Panc1 (cell line): ENCODE results near the gene PRKCZ.

ENCODE experiments used
- POLR2AphosphoS5 ChIP-seq: IDR thresholded peaks from 2 replicates; pipeline ENCODE4 v1.6.1; 2012; ENCODE audit warnings: mild to moderate bottlenecking, low read depth, low read length, moderate library complexity
- REST ChIP-seq, 2 experiments: IDR thresholded peaks; 2 replicates each; pipeline ENCODE4 v1.6.1; 2011 to 2012; ENCODE audit warnings: low read depth in 2 of 2, control low read depth in 1 of 2, low read length in 1 of 2, mild to moderate bottlenecking in 1 of 2, moderate library complexity in 1 of 2; ENCODE audit not compliant: insufficient read depth in 1 of 2
- SIN3A ChIP-seq: IDR thresholded peaks from 2 replicates; pipeline ENCODE4 v1.6.1; 2012; ENCODE audit warnings: low read depth, mild to moderate bottlenecking, low read length, moderate library complexity, borderline replicate concordance; ENCODE audit not compliant: insufficient read depth
- TF ChIP-seq, protein P1 (sequence below): fragments of 450-650 bp; IDR thresholded peaks from 2 replicates; pipeline ENCODE4 v1.5.1; 2017; ENCODE audit warnings: mild to moderate bottlenecking

DNA sequence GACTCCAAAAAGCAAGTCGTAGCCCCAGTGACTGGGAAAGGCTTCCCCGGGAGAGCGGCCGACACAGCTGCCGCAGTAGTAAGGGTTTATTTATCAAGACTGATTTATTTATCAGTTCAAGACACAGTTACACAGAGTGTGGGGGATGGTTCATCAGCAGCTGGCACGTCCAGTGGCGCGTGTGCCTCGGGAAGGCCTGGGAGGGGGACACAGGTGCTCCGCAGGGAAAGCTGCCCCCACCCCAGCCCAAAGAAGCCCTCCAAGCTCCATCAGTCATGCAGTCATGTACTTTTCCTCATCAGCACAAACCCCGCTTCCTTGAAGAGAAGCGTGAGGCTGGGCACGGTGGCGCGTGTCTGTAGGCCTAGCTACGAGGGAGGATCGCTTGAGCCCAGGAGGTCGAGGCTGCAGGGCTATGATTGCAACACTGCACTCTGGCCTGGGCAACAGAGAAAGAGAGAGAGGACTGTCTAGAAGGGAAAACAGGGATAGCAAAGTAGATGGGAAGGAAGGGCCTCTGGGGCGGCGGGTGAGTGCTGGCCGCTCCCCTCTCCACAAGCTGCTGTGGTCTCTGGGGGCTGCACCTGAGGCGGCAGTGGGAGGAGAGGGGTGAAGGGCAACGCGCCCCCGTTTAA lies 53.2 kb downstream of the PRKCZ start:
- TF ChIP-seq REST (IDR thresholded peaks at IDR 0.05; ENCODE audit: insufficient read depth in 1 of 2, low read depth in 2 of 2, low read length in 1 of 2): no peak
- TF ChIP-seq, protein P1, sequence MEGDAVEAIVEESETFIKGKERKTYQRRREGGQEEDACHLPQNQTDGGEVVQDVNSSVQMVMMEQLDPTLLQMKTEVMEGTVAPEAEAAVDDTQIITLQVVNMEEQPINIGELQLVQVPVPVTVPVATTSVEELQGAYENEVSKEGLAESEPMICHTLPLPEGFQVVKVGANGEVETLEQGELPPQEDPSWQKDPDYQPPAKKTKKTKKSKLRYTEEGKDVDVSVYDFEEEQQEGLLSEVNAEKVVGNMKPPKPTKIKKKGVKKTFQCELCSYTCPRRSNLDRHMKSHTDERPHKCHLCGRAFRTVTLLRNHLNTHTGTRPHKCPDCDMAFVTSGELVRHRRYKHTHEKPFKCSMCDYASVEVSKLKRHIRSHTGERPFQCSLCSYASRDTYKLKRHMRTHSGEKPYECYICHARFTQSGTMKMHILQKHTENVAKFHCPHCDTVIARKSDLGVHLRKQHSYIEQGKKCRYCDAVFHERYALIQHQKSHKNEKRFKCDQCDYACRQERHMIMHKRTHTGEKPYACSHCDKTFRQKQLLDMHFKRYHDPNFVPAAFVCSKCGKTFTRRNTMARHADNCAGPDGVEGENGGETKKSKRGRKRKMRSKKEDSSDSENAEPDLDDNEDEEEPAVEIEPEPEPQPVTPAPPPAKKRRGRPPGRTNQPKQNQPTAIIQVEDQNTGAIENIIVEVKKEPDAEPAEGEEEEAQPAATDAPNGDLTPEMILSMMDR: no peak
- TF ChIP-seq POLR2AphosphoS5: no peak
- TF ChIP-seq SIN3A: no peak
